GM12878 (cell line): ENCODE measurements around the gene TAS2R30. TPM values are rescaled to one million over a fixed set of nuclear protein-coding genes. Genes with fewer than 3 reads are reported as not detected.

Source experiments
- ATAC-seq: fragments of 200-7000 bp; cut with Tn5 transposase; 3 replicates; pipeline ENCODE4 v1.9.1; 2020; ENCODE audit warnings: mild to moderate bottlenecking, moderate library complexity
- BruUV-seq: library from RNA; stranded (reverse); fragments of 400-500 nt; replicated peaks from 2 replicates; lab custom pipeline; 2021; lab: Mats Ljungman, UMichigan
- CTCF ChIA-PET: fragments of 300-600 bp; sonication (Branson Sonifier 250); formaldehyde crosslinking; extraction: SDS; loops from one replicate; lab custom pipeline; 2021; ENCODE audit warnings: inconsistent platforms; lab: Yijun Ruan, JAX
- POLR2A ChIA-PET: fragments of 350-600 bp; formaldehyde crosslinking; extraction: SDS; loops from one replicate; lab custom pipeline; 2021; ENCODE audit warnings: inconsistent platforms; lab: Charles Lee
- RAD21 ChIA-PET: fragments of 300-600 bp; sonication (Branson Sonifier 250); formaldehyde crosslinking; loops from one replicate; lab custom pipeline; 2023; ENCODE audit warnings: antibody characterized with exemption; ENCODE audit not compliant: unreplicated experiment; lab: Charles Lee
- SMC1A ChIA-PET: fragments of 300-600 bp; sonication (Branson Sonifier 250); formaldehyde crosslinking; loops from one replicate; lab custom pipeline; 2023; ENCODE audit not compliant: unreplicated experiment, uncharacterized antibody; lab: Charles Lee
- DNase-seq: peaks from one replicate; pipeline ENCODE4 v3.0.0-alpha.2; 2011; ENCODE audit warnings: low read depth, low spot score
- FAIRE-seq: peaks from 3 replicates; lab custom pipeline; 2011; peaks lifted over from hg19 to GRCh38; lab: Jason Lieb, UNC
- H2AFZ ChIP-seq: 2 replicates; pipeline ENCODE4 v1.6.0; 2011; ENCODE audit warnings: low read depth, low read length, control low read depth; ENCODE audit not compliant: control insufficient read depth
- H3K27ac ChIP-seq: 2 replicates; pipeline ENCODE4 v1.5.1; 2011; ENCODE audit warnings: control low read depth; ENCODE audit not compliant: control insufficient read depth, insufficient read depth
- H3K27me3 ChIP-seq, 2 experiments: replicated peaks in 1 of 2; 2 replicates each; pipeline versions ENCODE4 v1.6.0 to v1.6.1; 2011; ENCODE audit warnings: low read length in 1 of 2; ENCODE audit not compliant: control insufficient read depth in 2 of 2, insufficient read depth in 2 of 2
- H3K36me3 ChIP-seq, 2 experiments: 2 replicates each; pipeline ENCODE4 v1.5.1; 2011; ENCODE audit warnings: low read length in 1 of 2; ENCODE audit not compliant: control insufficient read depth in 2 of 2, insufficient read depth in 2 of 2
- H3K4me1 ChIP-seq: 2 replicates; pipeline ENCODE4 v1.6.1; 2011; ENCODE audit warnings: mild to moderate bottlenecking, low read length, moderate library complexity, mixed read lengths; ENCODE audit not compliant: control insufficient read depth, insufficient read depth
- H3K4me2 ChIP-seq: 2 replicates; pipeline ENCODE4 v1.6.0; 2011; ENCODE audit warnings: control low read depth; ENCODE audit not compliant: control insufficient read depth, insufficient read depth
- H3K4me3 ChIP-seq: fragments of 200-600 bp; sonication (generic); 2 replicates; pipeline ENCODE4 v1.5.1; 2016
- H3K79me2 ChIP-seq: 2 replicates; pipeline ENCODE4 v1.6.0; 2011; ENCODE audit warnings: low read length; ENCODE audit not compliant: control insufficient read depth, insufficient read depth
- H3K9ac ChIP-seq: 2 replicates; pipeline ENCODE4 v1.8.0; 2011; ENCODE audit warnings: low read length, control low read depth, mixed read lengths; ENCODE audit not compliant: control insufficient read depth, insufficient read depth
- H3K9me3 ChIP-seq: replicated peaks from 3 replicates; pipeline ENCODE4 v1.5.1; 2011; ENCODE audit warnings: mild to moderate bottlenecking, low read length; ENCODE audit not compliant: control insufficient read depth, insufficient read depth
- H4K20me1 ChIP-seq: 2 replicates; pipeline ENCODE4 v1.6.0; 2011; ENCODE audit not compliant: control insufficient read depth, insufficient read depth
- ASH2L ChIP-seq: fragments of 300-600, 200-600 bp; sonication (generic); IDR thresholded peaks from 2 replicates; pipeline ENCODE4 v1.6.1; 2017; ENCODE audit warnings: low read depth, mild to moderate bottlenecking, borderline replicate concordance
- CBX3 ChIP-seq: fragments of 200-600 bp; sonication (generic); IDR thresholded peaks from 2 replicates; pipeline ENCODE4 v1.6.1; 2016; ENCODE audit warnings: low read depth, borderline replicate concordance
- EGR1 ChIP-seq, 2 experiments: IDR thresholded peaks; 1 replicate in 1 of 2; 2 replicates in 1 of 2; pipeline ENCODE4 v1.6.1; 2011 to 2012; ENCODE audit warnings: low read depth in 2 of 2, low read length in 2 of 2, borderline replicate concordance in 1 of 2, mild to moderate bottlenecking in 1 of 2, moderate library complexity in 1 of 2
- IKZF2 ChIP-seq, 2 experiments: fragments of 450-650 bp; IDR thresholded peaks; 2 replicates each; pipeline ENCODE4 v1.6.1; 2017; ENCODE audit warnings: mild to moderate bottlenecking in 2 of 2, moderate library complexity in 2 of 2
- LARP7 ChIP-seq: fragments of 450-650 bp; IDR thresholded peaks from 2 replicates; pipeline ENCODE4 v1.6.1; 2017; ENCODE audit warnings: mild to moderate bottlenecking
- MAX ChIP-seq: IDR thresholded peaks from 2 replicates; pipeline ENCODE4 v1.6.1; 2012; ENCODE audit warnings: low read depth, low read length, improper control_type of control experiment
- POLR2AphosphoS2 ChIP-seq: IDR thresholded peaks from 2 replicates; pipeline ENCODE4 v1.6.1; 2011; ENCODE audit warnings: low read depth, mild to moderate bottlenecking, low read length, improper control_type of control experiment, moderate library complexity
- RB1 ChIP-seq: fragments of 450-650 bp; formaldehyde crosslinking; IDR thresholded peaks from 2 replicates; pipeline ENCODE4 v1.6.1; 2017; ENCODE audit warnings: mild to moderate bottlenecking, borderline replicate concordance
- RELB ChIP-seq: fragments of 450-650 bp; IDR thresholded peaks from 2 replicates; pipeline ENCODE4 v1.6.1; 2017; ENCODE audit warnings: low read depth, mild to moderate bottlenecking, moderate library complexity
- RUNX3 ChIP-seq: IDR thresholded peaks from 2 replicates; pipeline ENCODE4 v1.6.1; 2012; ENCODE audit warnings: low read length, inconsistent platforms
- SREBF2 ChIP-seq: IDR thresholded peaks from 2 replicates; pipeline ENCODE4 v1.6.1; 2012; ENCODE audit warnings: mild to moderate bottlenecking, low read length
- SUPT20H ChIP-seq: IDR thresholded peaks from 2 replicates; pipeline ENCODE4 v1.6.1; 2011; ENCODE audit warnings: low read depth, mild to moderate bottlenecking, low read length, moderate library complexity, borderline replicate concordance; ENCODE audit not compliant: control insufficient read depth
- TBL1XR1 ChIP-seq: IDR thresholded peaks from 2 replicates; pipeline ENCODE4 v1.6.1; 2012; ENCODE audit warnings: low read depth, low read length, improper control_type of control experiment
- TCF12 ChIP-seq: IDR thresholded peaks from 2 replicates; pipeline ENCODE4 v1.6.1; 2011; ENCODE audit warnings: low read depth, mild to moderate bottlenecking, low read length
- USF1 ChIP-seq: IDR thresholded peaks from 2 replicates; pipeline ENCODE4 v1.6.1; 2011; ENCODE audit warnings: borderline replicate concordance, low read depth, mild to moderate bottlenecking, moderate library complexity, mixed read lengths, low read length; ENCODE audit not compliant: insufficient read depth; ENCODE audit errors: extremely low read length
- WRNIP1 ChIP-seq: IDR thresholded peaks from 2 replicates; pipeline ENCODE4 v1.6.1; 2011; ENCODE audit warnings: low read depth, low read length, improper control_type of control experiment, borderline replicate concordance
- YY1 ChIP-seq: IDR thresholded peaks from 2 replicates; pipeline ENCODE4 v1.6.1; 2011; ENCODE audit warnings: low read depth, mild to moderate bottlenecking, low read length
- ZNF274 ChIP-seq: IDR thresholded peaks from one replicate; pipeline ENCODE4 v1.8.0; 2011; ENCODE audit not compliant: insufficient read length, insufficient read depth
- WGBS: methylation state at CpG from one replicate; pipeline ENCODE4 v1.1.6; 2016; ENCODE audit warnings: low lambda C conversion rate; ENCODE audit not compliant: insufficient replicate concordance, insufficient coverage; ENCODE audit errors: missing lambda C conversion rate; 5-methylcytosine and 5-hydroxymethylcytosine counted together
- in situ Hi-C: fragments of 300-500 bp; cut with MboI; formaldehyde crosslinking; loops from 9 replicates; pipeline ENCODE4 v1.14.3; 2018; ENCODE audit warnings: mixed read lengths
- intact Hi-C: fragments of 100-400 bp; cut with micrococcal nuclease; formaldehyde crosslinking; loops from one replicate; pipeline ENCODE4 v1.14.2; 2022; ENCODE audit not compliant: unreplicated experiment
- polyA plus RNA-seq, 11 experiments: library from polyadenylated mRNA; depleted of rRNA in 4 of 11; unstranded in 6 of 11; stranded (reverse) in 5 of 11; fragments of >200 nt; fragmentation: Nextera tagmentation in 4 of 11; fragmentation: Illumina TruSeq in 1 of 11; extraction: Ambion mirVana in 4 of 11; extraction: Trizol in 1 of 11; gene quantifications; 1 replicate in 1 of 11; 2 replicates in 10 of 11; pipeline versions ENCODE4 v1.2.1 to v1.2.3, GENCODE V29; 2011 to 2016; ENCODE audit warnings: inconsistent platforms in 2 of 11, missing spikeins in 2 of 11, low read depth in 1 of 11
- total RNA-seq, 4 experiments: library from RNA; depleted of rRNA in 3 of 4; stranded (reverse); fragments of >200 nt in 3 of 4; fragmentation: Illumina TruSeq in 1 of 4; extraction: Trizol in 1 of 4; gene quantifications; 2 replicates each; pipeline versions ENCODE4 v1.2.1 to v1.2.3, GENCODE V29; 2013 to 2021
- TF ChIP-seq, protein P1 (sequence below): IDR thresholded peaks from 2 replicates; pipeline ENCODE4 v1.6.1; 2012; ENCODE audit warnings: low read depth, low read length, improper control_type of control experiment
- TF ChIP-seq, protein P2 (sequence below): fragments of 450-650 bp; IDR thresholded peaks from 2 replicates; pipeline ENCODE4 v1.6.1; 2016; ENCODE audit warnings: mild to moderate bottlenecking

The TAS2R30 gene
- total and polyA plus RNA-seq, 10 of the 15 experiments (the other 5 are each of a cell fraction or from before 2014, with no cell fraction given): 0.09 to 5.9 (median 0.54) TPM; not detected in 3

DNA sequence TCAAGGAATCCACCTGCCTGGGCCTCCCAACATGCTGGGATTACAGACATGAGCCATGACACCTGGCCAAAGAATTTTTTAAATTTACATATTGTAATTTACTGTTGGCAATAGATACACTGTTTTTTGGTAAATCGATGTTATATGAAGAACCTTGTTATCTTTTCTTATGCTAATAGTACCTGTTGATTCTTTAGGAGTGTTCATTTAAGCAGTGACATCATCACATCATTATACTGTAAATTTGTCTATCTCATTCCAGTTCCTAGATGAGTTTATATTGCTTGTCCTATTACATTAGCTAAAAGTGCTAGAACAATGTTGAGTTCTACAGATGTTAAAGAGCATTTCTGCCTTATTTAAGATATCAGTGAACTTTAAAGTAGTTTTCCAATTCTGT lies 13.0 kb upstream of the TAS2R30 start:
- in situ Hi-C loops: no loop called here
- Histone ChIP-seq H3K27me3 (no peaks in the 10 kb centered on the region), H3K4me2 (no peak overlapping the region), H3K4me1 (no peaks in the 10 kb centered on the region), H2AFZ (no peak overlapping the region), H3K9ac (no peak overlapping the region), H3K9me3 (peaks cover 5% of the 10 kb centered on the region; the same call in 2 of the 3 replicates), H3K27ac (no peak overlapping the region), H3K4me3 (no peak overlapping the region), H3K79me2 (peaks cover 1% of the 10 kb centered on the region), H3K36me3 (peaks cover 0 to 2% of the 10 kb centered on the region in 2 experiments; a peak in 2 of 4 replicates), H4K20me1 (no peaks in the 10 kb centered on the region)
- SMC1A ChIA-PET: no interaction called here
- no peak for DNase-seq
- intact Hi-C loops: no loop called here
- 95% methylated on average over 1 of the region's 1 CpG for WGBS
- RAD21 ChIA-PET: no interaction called here
- TF ChIP-seq USF1 (no peak), ASH2L (no peak), RUNX3 (no peak), YY1 (no peak), LARP7 (no peak), CBX3 (no peak), TBL1XR1 (no peak), SREBF2 (no peak), IKZF2 (IDR thresholded peaks at IDR 0.05) (no peak), ZNF274 (no peak), RB1 (no peak), EGR1 (IDR thresholded peaks at IDR 0.05; ENCODE audit: borderline replicate concordance in 1 of 2, low read depth in 2 of 2, low read length in 2 of 2) (no peak), SUPT20H (no peak), POLR2AphosphoS2 (no peak), MAX (no peak), WRNIP1 (no peak), RELB (no peak), TCF12 (no peak)
- TF ChIP-seq, protein P1, sequence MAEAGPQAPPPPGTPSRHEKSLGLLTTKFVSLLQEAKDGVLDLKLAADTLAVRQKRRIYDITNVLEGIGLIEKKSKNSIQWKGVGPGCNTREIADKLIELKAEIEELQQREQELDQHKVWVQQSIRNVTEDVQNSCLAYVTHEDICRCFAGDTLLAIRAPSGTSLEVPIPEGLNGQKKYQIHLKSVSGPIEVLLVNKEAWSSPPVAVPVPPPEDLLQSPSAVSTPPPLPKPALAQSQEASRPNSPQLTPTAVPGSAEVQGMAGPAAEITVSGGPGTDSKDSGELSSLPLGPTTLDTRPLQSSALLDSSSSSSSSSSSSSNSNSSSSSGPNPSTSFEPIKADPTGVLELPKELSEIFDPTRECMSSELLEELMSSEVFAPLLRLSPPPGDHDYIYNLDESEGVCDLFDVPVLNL: no peak
- TF ChIP-seq, protein P2, sequence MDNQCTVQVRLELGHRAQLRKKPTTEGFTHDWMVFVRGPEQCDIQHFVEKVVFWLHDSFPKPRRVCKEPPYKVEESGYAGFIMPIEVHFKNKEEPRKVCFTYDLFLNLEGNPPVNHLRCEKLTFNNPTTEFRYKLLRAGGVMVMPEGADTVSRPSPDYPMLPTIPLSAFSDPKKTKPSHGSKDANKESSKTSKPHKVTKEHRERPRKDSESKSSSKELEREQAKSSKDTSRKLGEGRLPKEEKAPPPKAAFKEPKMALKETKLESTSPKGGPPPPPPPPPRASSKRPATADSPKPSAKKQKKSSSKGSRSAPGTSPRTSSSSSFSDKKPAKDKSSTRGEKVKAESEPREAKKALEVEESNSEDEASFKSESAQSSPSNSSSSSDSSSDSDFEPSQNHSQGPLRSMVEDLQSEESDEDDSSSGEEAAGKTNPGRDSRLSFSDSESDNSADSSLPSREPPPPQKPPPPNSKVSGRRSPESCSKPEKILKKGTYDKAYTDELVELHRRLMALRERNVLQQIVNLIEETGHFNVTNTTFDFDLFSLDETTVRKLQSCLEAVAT: no peak
- TF ChIP-seq, all 136 proteins: peak for 0
- CTCF ChIA-PET: interaction anchor here (0.6 to 1.2 kb wide), 2 partner anchors 398 to 1645 kb away, joined by 3 read pairs; no protein-coding TSS in a partner anchor
- FAIRE-seq (no peak), ATAC-seq (no peak)
- POLR2A ChIA-PET: no interaction called here
- no TSS peak for BruUV-seq
